Endodermal cell (in vitro differentiated cells): ENCODE results near the gene AOC2. TPM values are rescaled to one million over a fixed set of nuclear protein-coding genes. Genes with fewer than 3 reads are reported as not detected.
"Not testable (repeated sequence)": the region's sequence is repeated elsewhere in the genome, so short reads cannot be mapped to it uniquely, and the experiment has no call there.

ENCODE experiments used
- DNase-seq: peaks from one replicate; pipeline ENCODE4 v3.0.0-alpha.2; 2017
- H3K27ac ChIP-seq: 2 replicates; pipeline ENCODE4 v1.5.1; 2013; ENCODE audit warnings: mild to moderate bottlenecking, low read depth, low read length, moderate library complexity
- H3K27me3 ChIP-seq: 2 replicates; pipeline ENCODE4 v1.6.1; 2013; ENCODE audit warnings: mild to moderate bottlenecking, low read length, moderate library complexity; ENCODE audit not compliant: insufficient read depth, control insufficient read depth, poor library complexity, severe bottlenecking
- H3K36me3 ChIP-seq: 2 replicates; pipeline ENCODE4 v1.7.0; 2013; ENCODE audit warnings: mild to moderate bottlenecking, low read length, moderate library complexity; ENCODE audit not compliant: control insufficient read depth, insufficient read depth
- H3K4me1 ChIP-seq: one replicate; pipeline ENCODE4 v1.7.0; 2013; ENCODE audit warnings: low read length; ENCODE audit not compliant: control insufficient read depth, insufficient read depth
- H3K4me3 ChIP-seq: 2 replicates; pipeline ENCODE4 v1.5.1; 2013; ENCODE audit warnings: mild to moderate bottlenecking, low read length, moderate library complexity
- H3K9ac ChIP-seq: 2 replicates; pipeline ENCODE4 v1.6.1; 2013; ENCODE audit warnings: mild to moderate bottlenecking, low read length, moderate library complexity; ENCODE audit not compliant: poor library complexity, severe bottlenecking; ENCODE audit errors: extremely low read depth
- H3K9me3 ChIP-seq: 2 replicates; pipeline ENCODE4 v1.6.1; 2013; ENCODE audit warnings: mild to moderate bottlenecking, low read length, moderate library complexity; ENCODE audit not compliant: control insufficient read depth
- H3K27ac Mint-ChIP-seq: 2 replicates; pipeline ENCODE4 v1.8.0; 2020; ENCODE audit warnings: mixed read lengths
- H3K27me3 Mint-ChIP-seq: 2 replicates; pipeline ENCODE4 v1.8.0; 2021; ENCODE audit warnings: mild to moderate bottlenecking, mixed read lengths; ENCODE audit not compliant: insufficient read depth
- H3K36me3 Mint-ChIP-seq: 2 replicates; pipeline ENCODE4 v1.8.0; 2020; ENCODE audit warnings: low read depth, mixed read lengths
- H3K4me1 Mint-ChIP-seq: 2 replicates; pipeline ENCODE4 v1.8.0; 2020; ENCODE audit warnings: mixed read lengths
- H3K4me3 Mint-ChIP-seq: 2 replicates; pipeline ENCODE4 v1.8.0; 2020; ENCODE audit warnings: mild to moderate bottlenecking, moderate library complexity, mixed read lengths
- H3K9me3 Mint-ChIP-seq: 2 replicates; pipeline ENCODE4 v1.8.0; 2020; ENCODE audit warnings: mild to moderate bottlenecking, mixed read lengths
- WGBS, 2 experiments: methylation state at CpG; one replicate each; pipeline versions ENCODE4 v1.1.5 to v1.1.7; 2013; ENCODE audit warnings: missing lambda C conversion rate in 2 of 2, mixed read lengths in 1 of 2; ENCODE audit not compliant: insufficient coverage in 1 of 2, insufficient read length in 1 of 2; 5-methylcytosine and 5-hydroxymethylcytosine counted together
- total RNA-seq, 2 donors: library from RNA; stranded (reverse); fragmentation: NEBNext Ultra II Directional in 1 of 2; extraction: Animal tissue kit (Norgen Biotek cat#: 25700) in 1 of 2; gene quantifications; 2 replicates in 1 of 2; 3 replicates in 1 of 2; pipeline ENCODE4 v1.2.1, GENCODE V29; 2021
- TF ChIP-seq, protein P1 (sequence below): fragments of 200-600 bp; sonication (generic); conservative IDR thresholded peaks from 2 replicates; pipeline ENCODE4 v1.5.0; 2021; ENCODE audit warnings: antibody characterized with exemption, mild to moderate bottlenecking

Gene AOC2
- total RNA-seq, 2 donors from 2014 or later, result 3.7 to 3.8 TPM

DNA sequence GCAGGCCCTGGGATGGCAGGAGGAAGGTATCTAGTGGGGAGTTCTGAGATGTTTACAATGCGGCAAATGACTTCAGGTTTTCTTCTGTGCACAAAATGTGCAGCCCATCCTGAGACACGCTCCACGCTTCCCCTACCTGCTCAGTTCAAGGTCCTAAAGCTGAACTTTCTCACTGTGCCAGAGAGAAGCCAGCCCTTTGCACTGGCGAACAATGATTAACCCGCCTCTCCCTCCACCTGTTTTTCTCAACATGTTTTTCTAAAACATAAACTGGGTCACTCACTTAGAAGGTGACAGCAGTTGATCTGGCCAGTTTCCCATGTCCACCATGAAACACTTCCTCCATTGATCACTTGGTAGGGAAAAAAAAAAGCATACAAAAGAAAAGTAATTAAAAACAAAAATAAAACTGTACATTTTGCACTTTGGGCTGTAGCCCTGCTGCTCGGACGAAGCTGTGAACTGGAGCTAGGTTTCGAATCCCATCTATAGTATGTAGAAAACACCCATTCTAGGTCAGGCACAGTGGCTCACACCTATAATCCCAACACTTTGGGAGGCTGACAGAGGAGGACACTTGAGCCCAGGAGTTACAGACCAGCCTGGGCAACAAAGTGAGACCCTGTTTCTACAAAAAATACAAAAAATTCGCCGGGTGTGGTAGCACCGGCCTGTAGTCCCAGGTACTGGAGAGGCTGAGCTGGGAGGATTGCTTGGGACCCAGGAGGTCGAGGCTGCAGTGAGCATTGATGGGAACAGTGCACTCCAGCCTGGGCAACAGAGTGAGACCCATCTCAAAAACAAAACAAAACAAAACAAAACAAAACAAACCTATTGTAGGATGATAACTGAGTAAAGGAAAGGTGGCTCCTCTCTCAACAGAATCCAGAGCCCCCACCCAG is 50.2 kb downstream of the AOC2 start:
- Mint-ChIP-seq H3K4me3 (no peak overlapping the region), H3K27ac (no peak overlapping the region), H3K27me3 (peaks cover 2% of the 10 kb centered on the region), H3K36me3 (no peaks in the 10 kb centered on the region), H3K4me1 (peaks cover 9% of the 10 kb centered on the region), H3K9me3 (peaks cover 3% of the 10 kb centered on the region)
- Histone ChIP-seq H3K36me3 (no peaks in the 10 kb centered on the region), H3K9me3 (no peaks in the 10 kb centered on the region), H3K27ac (no peak overlapping the region), H3K9ac (no peak overlapping the region), H3K27me3 (no peaks in the 10 kb centered on the region), H3K4me3 (no peak overlapping the region), H3K4me1 (peaks cover 5% of the 10 kb centered on the region)
- WGBS, 2 experiments, result 89 to 93% methylated on average over 8 to 12 of the region's 12 CpGs
- TF ChIP-seq, protein P1, sequence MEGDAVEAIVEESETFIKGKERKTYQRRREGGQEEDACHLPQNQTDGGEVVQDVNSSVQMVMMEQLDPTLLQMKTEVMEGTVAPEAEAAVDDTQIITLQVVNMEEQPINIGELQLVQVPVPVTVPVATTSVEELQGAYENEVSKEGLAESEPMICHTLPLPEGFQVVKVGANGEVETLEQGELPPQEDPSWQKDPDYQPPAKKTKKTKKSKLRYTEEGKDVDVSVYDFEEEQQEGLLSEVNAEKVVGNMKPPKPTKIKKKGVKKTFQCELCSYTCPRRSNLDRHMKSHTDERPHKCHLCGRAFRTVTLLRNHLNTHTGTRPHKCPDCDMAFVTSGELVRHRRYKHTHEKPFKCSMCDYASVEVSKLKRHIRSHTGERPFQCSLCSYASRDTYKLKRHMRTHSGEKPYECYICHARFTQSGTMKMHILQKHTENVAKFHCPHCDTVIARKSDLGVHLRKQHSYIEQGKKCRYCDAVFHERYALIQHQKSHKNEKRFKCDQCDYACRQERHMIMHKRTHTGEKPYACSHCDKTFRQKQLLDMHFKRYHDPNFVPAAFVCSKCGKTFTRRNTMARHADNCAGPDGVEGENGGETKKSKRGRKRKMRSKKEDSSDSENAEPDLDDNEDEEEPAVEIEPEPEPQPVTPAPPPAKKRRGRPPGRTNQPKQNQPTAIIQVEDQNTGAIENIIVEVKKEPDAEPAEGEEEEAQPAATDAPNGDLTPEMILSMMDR, result no peak
- DNase-seq, result peak; percentile 32

GRCh38 chr17:42895185-42895555 is 50.8 kb downstream of the AOC2 start:
- Mint-ChIP-seq H3K27me3 (peaks cover 2% of the 10 kb centered on the region), H3K4me1 (peaks cover 9% of the 10 kb centered on the region), H3K4me3 (no peak overlapping the region), H3K27ac (no peak overlapping the region), H3K36me3 (no peaks in the 10 kb centered on the region), H3K9me3 (peaks cover 3% of the 10 kb centered on the region)
- Histone ChIP-seq H3K27me3 (no peaks in the 10 kb centered on the region), H3K4me1 (peaks cover 5% of the 10 kb centered on the region), H3K27ac (no peak overlapping the region), H3K36me3 (no peaks in the 10 kb centered on the region), H3K9ac (no peak overlapping the region), H3K4me3 (no peak overlapping the region), H3K9me3 (no peaks in the 10 kb centered on the region)
- 65% methylated on average over 2 of the region's 2 CpGs; no CpG with 5 or more reads in 1 of the 2 experiments for WGBS, 2 experiments
- TF ChIP-seq, protein P1, result no peak
- DNase-seq, result no peak

DNA sequence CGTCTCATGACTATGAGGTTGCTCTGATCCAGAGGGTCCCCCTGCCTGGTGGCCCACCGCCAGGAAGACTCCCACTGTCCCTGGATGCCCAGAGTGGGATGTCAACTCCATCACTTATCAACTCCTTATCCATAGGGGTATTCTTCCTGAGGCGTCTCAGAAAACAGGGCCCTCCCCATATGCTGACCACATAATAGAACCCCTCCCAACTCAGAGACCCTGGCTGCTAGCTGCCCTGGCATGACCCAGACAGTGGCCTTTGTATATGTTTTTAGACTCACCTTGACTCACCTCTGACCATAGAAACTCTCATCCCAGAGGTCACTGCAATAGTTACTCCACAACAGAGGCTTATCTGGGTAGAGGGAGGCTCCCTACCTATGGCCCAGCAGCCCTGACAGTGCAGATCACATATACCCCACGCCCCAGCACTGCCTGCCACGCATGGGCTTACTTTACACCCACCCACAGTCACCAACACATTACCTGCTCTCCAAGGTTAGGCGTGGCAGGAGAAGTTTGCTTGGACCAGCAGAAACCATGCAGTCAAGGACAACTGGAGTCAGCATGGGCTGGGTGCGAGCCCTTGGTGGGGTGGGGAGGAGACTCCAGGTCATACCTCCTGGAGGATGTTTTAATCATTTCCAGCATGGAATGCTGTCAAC is 53.9 kb downstream of the AOC2 start:
- no peaks in the 10 kb centered on the region for H3K36me3 Mint-ChIP-seq
- H3K27me3 Mint-ChIP-seq, result peaks cover 2% of the 10 kb centered on the region
- Histone ChIP-seq H3K4me1 (no peaks in the 10 kb centered on the region), H3K27ac (no peak overlapping the region), H3K4me3 (no peak overlapping the region), H3K27me3 (no peaks in the 10 kb centered on the region), H3K9me3 (no peaks in the 10 kb centered on the region), H3K9ac (no peak overlapping the region), H3K36me3 (no peaks in the 10 kb centered on the region)
- no peaks in the 10 kb centered on the region for H3K4me1 Mint-ChIP-seq
- TF ChIP-seq, protein P1, result no peak
- H3K9me3 Mint-ChIP-seq, result peaks cover 3% of the 10 kb centered on the region
- peak; percentile 30 for DNase-seq
- 94 to 100% methylated on average over 1 to 7 of the region's 7 CpGs for WGBS, 2 experiments
- H3K4me3 Mint-ChIP-seq, result no peak overlapping the region
- H3K27ac Mint-ChIP-seq, result no peak overlapping the region

DNA sequence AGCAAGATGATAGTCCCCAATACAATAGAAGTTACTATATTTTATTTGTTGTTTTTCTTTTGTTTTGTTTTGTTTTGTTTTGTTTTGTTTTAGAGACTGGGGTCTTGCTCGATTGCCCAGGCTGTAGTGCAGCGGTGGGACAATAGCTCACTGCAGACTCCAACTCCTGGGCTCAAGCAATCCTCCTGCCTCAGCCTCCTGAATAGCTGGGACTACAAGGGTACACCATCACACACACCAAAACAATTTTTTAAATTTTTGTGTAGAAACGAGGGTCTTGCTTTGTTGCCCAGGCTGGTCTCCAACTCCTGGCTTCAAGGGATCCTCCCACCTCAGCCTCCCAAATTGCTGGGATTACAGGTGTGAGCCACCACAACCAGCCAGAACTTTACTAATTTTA is 55.6 kb downstream of the AOC2 start:
- WGBS, 2 experiments, result 95% methylated on average over 3 of the region's 3 CpGs; no CpG with 5 or more reads in 1 of the 2 experiments
- not testable (repeated sequence) for H3K4me1 Mint-ChIP-seq, H3K36me3 ChIP-seq, H3K9me3 ChIP-seq, H3K27ac ChIP-seq, H3K9ac ChIP-seq, H3K9me3 Mint-ChIP-seq, H3K27ac Mint-ChIP-seq, H3K27me3 Mint-ChIP-seq, H3K4me3 Mint-ChIP-seq, DNase-seq, H3K4me1 ChIP-seq, H3K27me3 ChIP-seq, H3K36me3 Mint-ChIP-seq, H3K4me3 ChIP-seq
